Neuronal stem cell (in vitro differentiated cells): ENCODE measurements around the gene POLR1E.

ENCODE experiments used
- DNase-seq: peaks from one replicate; pipeline ENCODE4 v3.0.0-alpha.2; 2013; ENCODE audit warnings: low spot score
- H2AFZ ChIP-seq: one replicate; pipeline ENCODE4 v1.6.1; 2013; ENCODE audit warnings: mild to moderate bottlenecking, low read length, inconsistent platforms
- H2AK5ac ChIP-seq: 2 replicates; pipeline ENCODE4 v1.6.1; 2013; ENCODE audit warnings: low read depth, mild to moderate bottlenecking, inconsistent platforms, low read length, moderate library complexity, mixed read lengths
- H2BK120ac ChIP-seq: 2 replicates; pipeline ENCODE4 v1.6.1; 2013; ENCODE audit warnings: low read depth, mild to moderate bottlenecking, inconsistent platforms, low read length, moderate library complexity, mixed read lengths
- H2BK12ac ChIP-seq: one replicate; pipeline ENCODE4 v1.6.1; 2013; ENCODE audit warnings: low read length, inconsistent platforms
- H2BK15ac ChIP-seq: 2 replicates; pipeline ENCODE4 v1.6.1; 2013; ENCODE audit warnings: mild to moderate bottlenecking, low read length, inconsistent platforms, mixed read lengths
- H2BK5ac ChIP-seq: one replicate; pipeline ENCODE4 v1.6.1; 2013; ENCODE audit warnings: inconsistent platforms, mild to moderate bottlenecking, low read length, moderate library complexity
- H3K14ac ChIP-seq: one replicate; pipeline ENCODE4 v1.6.1; 2013; ENCODE audit warnings: low read length, inconsistent platforms
- H3K18ac ChIP-seq: 2 replicates; pipeline ENCODE4 v1.6.1; 2013; ENCODE audit warnings: low read length, inconsistent platforms
- H3K23ac ChIP-seq: 2 replicates; pipeline ENCODE4 v1.6.1; 2013; ENCODE audit warnings: low read depth, mild to moderate bottlenecking, mixed read lengths, low read length, inconsistent platforms; ENCODE audit not compliant: poor library complexity
- H3K27ac ChIP-seq: replicated peaks from 3 replicates; pipeline ENCODE4 v1.5.1; 2013; ENCODE audit warnings: low read length, inconsistent platforms
- H3K27me3 ChIP-seq, 3 experiments: 2 replicates each; pipeline ENCODE4 v1.6.1; 2013; ENCODE audit warnings: low read length in 3 of 3, mild to moderate bottlenecking in 2 of 3, inconsistent platforms in 1 of 3, low read depth in 1 of 3, mixed read lengths in 1 of 3, moderate library complexity in 1 of 3; ENCODE audit not compliant: control insufficient read depth in 3 of 3, insufficient read depth in 3 of 3
- H3K36me3 ChIP-seq, 2 donors: replicated peaks in 1 of 2; 2 replicates each; pipeline ENCODE4 v1.6.1; 2013; ENCODE audit warnings: low read length in 2 of 2; ENCODE audit not compliant: control insufficient read depth in 2 of 2, insufficient read depth in 2 of 2
- H3K4ac ChIP-seq: 2 replicates; pipeline ENCODE4 v1.6.1; 2013; ENCODE audit warnings: inconsistent platforms, mild to moderate bottlenecking, low read length, moderate library complexity
- H3K4me1 ChIP-seq, 2 donors: 1 replicate in 1 of 2; 2 replicates in 1 of 2; pipeline ENCODE4 v1.6.1; 2013; ENCODE audit warnings: low read length in 2 of 2, low read depth in 1 of 2; ENCODE audit not compliant: control insufficient read depth in 2 of 2, insufficient read depth in 1 of 2
- H3K4me2 ChIP-seq: one replicate; pipeline ENCODE4 v1.6.1; 2013; ENCODE audit warnings: mild to moderate bottlenecking, low read length, inconsistent platforms; ENCODE audit not compliant: insufficient read depth, poor library complexity, severe bottlenecking
- H3K4me3 ChIP-seq, 2 donors: 2 replicates each; pipeline ENCODE4 v1.5.1; 2013; ENCODE audit warnings: low read length in 2 of 2, mild to moderate bottlenecking in 2 of 2, inconsistent platforms in 1 of 2, moderate library complexity in 1 of 2
- H3K79me1 ChIP-seq: one replicate; pipeline ENCODE4 v1.6.1; 2013; ENCODE audit warnings: low read depth, mild to moderate bottlenecking, inconsistent platforms, low read length, moderate library complexity
- H3K9ac ChIP-seq: one replicate; pipeline ENCODE4 v1.6.1; 2013; ENCODE audit warnings: mild to moderate bottlenecking, low read depth, low read length, inconsistent platforms; ENCODE audit not compliant: poor library complexity
- H3K9me3 ChIP-seq, 2 donors: replicated peaks in 1 of 2; 2 replicates each; pipeline versions ENCODE3 to v1.6.1; 2013; ENCODE audit warnings: low read length in 2 of 2, mild to moderate bottlenecking in 2 of 2, inconsistent platforms in 1 of 2, low read depth in 1 of 2, mixed read lengths in 1 of 2, moderate library complexity in 1 of 2; ENCODE audit not compliant: control insufficient read depth in 2 of 2, insufficient read depth in 1 of 2
- H4K8ac ChIP-seq: one replicate; pipeline ENCODE4 v1.6.1; 2013; ENCODE audit warnings: low read depth, mild to moderate bottlenecking, inconsistent platforms, low read length, moderate library complexity
- H4K91ac ChIP-seq: one replicate; pipeline ENCODE4 v1.6.1; 2013; ENCODE audit warnings: low read length, low read depth, mild to moderate bottlenecking, inconsistent platforms; ENCODE audit not compliant: poor library complexity
- WGBS, 2 donors: extraction: QIAGEN DNeasy Blood & Tissue Kit; methylation state at CpG; one replicate each; pipeline ENCODE4 v1.1.7; 2013; ENCODE audit warnings: missing lambda C conversion rate in 2 of 2, mixed read lengths in 1 of 2; ENCODE audit not compliant: insufficient read length in 2 of 2, insufficient replicate concordance in 1 of 2; ENCODE audit errors: extremely low coverage in 2 of 2; 5-methylcytosine and 5-hydroxymethylcytosine counted together

Gene POLR1E

DNA sequence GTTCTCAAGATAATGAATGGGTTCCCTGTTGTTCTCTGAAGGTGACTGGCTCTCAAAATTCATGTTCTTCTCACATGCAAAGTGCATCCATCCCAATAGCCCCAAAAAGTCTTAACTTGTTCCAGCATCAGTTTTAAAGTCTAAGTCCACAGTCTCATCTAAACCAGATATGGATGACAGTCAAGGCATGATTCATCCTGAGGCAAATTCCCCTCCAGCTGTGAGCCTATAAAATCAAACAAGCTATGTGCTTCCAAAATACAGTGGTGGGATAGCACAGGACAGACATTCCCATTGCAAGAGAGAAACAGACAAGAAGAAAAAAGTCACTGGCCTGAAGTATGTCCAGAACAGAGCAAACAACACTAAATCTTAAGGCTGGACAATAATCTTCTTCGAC, 65.0 kb downstream of the POLR1E start:
- H3K9ac ChIP-seq = no peak overlapping the region
- no peak overlapping the region for H3K27ac ChIP-seq
- no peak overlapping the region for H2BK120ac ChIP-seq
- H2BK12ac ChIP-seq = no peak overlapping the region
- no peak overlapping the region for H3K4me3 ChIP-seq
- peaks cover 0 to 2% of the 10 kb centered on the region in 2 donors for H3K36me3 ChIP-seq
- DNase-seq = no peak
- H4K91ac ChIP-seq = no peak overlapping the region
- H3K23ac ChIP-seq = no peak overlapping the region
- H2AFZ ChIP-seq = no peak overlapping the region
- H2BK5ac ChIP-seq = no peak overlapping the region
- no peak overlapping the region for H2BK15ac ChIP-seq
- H3K4me2 ChIP-seq = no peak overlapping the region
- no peak overlapping the region for H3K14ac ChIP-seq
- H2AK5ac ChIP-seq = no peak overlapping the region
- no peaks in the 10 kb centered on the region for H3K9me3 ChIP-seq
- no peak overlapping the region for H4K8ac ChIP-seq
- WGBS, 2 donors = no CpG with 5 or more reads among the region's 1 CpG
- H3K79me1 ChIP-seq = peaks cover 3% of the 10 kb centered on the region
- no peak overlapping the region for H3K4ac ChIP-seq
- no peaks in the 10 kb centered on the region for H3K27me3 ChIP-seq
- H3K4me1 ChIP-seq = no peaks in the 10 kb centered on the region
- H3K18ac ChIP-seq = no peak overlapping the region

DNA sequence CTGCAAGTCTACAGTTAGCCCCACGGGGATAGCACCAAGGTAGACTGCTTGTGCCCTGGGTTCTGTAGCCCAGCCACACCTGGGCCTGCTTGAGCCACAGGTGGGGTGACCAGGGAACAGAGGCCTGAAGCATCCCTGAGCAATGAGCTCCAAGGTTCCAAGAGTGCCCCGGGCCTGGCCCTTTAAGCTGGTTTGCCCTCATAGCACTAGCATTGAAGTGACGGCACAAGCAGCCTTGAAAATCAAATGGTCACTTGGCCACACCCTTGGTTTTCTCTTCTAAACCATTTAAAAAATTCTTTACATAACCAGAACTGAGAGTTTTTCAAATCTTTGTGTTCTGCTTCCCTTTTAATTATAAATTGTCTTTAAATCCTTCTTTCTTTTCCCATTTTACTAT, 65.7 kb downstream of the POLR1E start:
- H3K9me3 ChIP-seq = no peaks in the 10 kb centered on the region
- H3K18ac ChIP-seq = peak overlapping the region; percentile 17
- H3K4me1 ChIP-seq = no peaks in the 10 kb centered on the region
- no peak overlapping the region for H2BK120ac ChIP-seq
- no peak overlapping the region for H4K91ac ChIP-seq
- WGBS, 2 donors = no CpG with 5 or more reads among the region's 3 CpGs
- H3K14ac ChIP-seq = peak overlapping the region; percentile 56
- no peak overlapping the region for H2AK5ac ChIP-seq
- no peaks in the 10 kb centered on the region for H3K27me3 ChIP-seq
- no peak for DNase-seq
- H3K23ac ChIP-seq = no peak overlapping the region
- peaks cover 3% of the 10 kb centered on the region for H3K79me1 ChIP-seq
- no peak overlapping the region for H2BK12ac ChIP-seq
- H4K8ac ChIP-seq = no peak overlapping the region
- H3K27ac ChIP-seq = no peak overlapping the region
- H3K4me2 ChIP-seq = no peak overlapping the region
- H2BK5ac ChIP-seq = no peak overlapping the region
- H3K4ac ChIP-seq = no peak overlapping the region
- H3K4me3 ChIP-seq = no peak overlapping the region
- no peak overlapping the region for H3K9ac ChIP-seq
- no peak overlapping the region for H2BK15ac ChIP-seq
- H3K36me3 ChIP-seq = peaks cover 0 to 2% of the 10 kb centered on the region in 2 donors
- H2AFZ ChIP-seq = no peak overlapping the region

DNA sequence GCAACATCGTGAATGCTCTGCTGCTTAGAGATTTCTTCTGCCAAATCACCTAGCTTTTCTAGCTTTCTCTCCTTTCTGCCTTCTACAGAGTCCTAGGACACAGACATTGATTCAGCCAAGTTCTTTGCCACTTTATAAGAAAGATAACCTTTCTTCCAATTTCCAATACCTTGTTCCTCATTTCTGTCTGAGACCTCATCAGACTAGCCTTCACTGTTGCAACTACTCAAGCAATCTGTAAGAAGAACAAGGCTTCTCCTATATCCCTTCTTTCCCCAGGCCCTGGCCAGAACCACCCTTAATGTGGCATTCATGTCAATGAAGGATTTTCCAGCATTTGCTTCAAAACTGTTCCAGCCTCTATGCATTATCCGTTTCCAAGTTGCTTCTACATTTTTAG, 66.1 kb downstream of the POLR1E start:
- Histone ChIP-seq H3K9ac (no peak overlapping the region), H3K79me1 (peaks cover 3% of the 10 kb centered on the region), H3K4me1 (no peaks in the 10 kb centered on the region), H4K91ac (no peak overlapping the region), H3K4ac (no peak overlapping the region), H2AFZ (no peak overlapping the region), H2BK15ac (no peak overlapping the region), H2AK5ac (no peak overlapping the region), H2BK12ac (no peak overlapping the region), H3K23ac (no peak overlapping the region), H3K27me3 (no peaks in the 10 kb centered on the region), H3K18ac (no peak overlapping the region), H2BK120ac (no peak overlapping the region), H4K8ac (no peak overlapping the region), H3K4me2 (no peak overlapping the region), H3K14ac (no peak overlapping the region), H3K4me3 (no peak overlapping the region), H3K27ac (no peak overlapping the region), H2BK5ac (no peak overlapping the region), H3K9me3 (no peaks in the 10 kb centered on the region), H3K36me3 (peaks cover 0 to 2% of the 10 kb centered on the region in 2 donors)
- DNase-seq = no peak
- WGBS, 2 donors = no CpG with 5 or more reads among the region's 2 CpGs
